ENCODE measurements around the gene COL4A2.
A peak's percentile ranks its signal among the peaks of the same experiment; 100 is the strongest.

COL4A2 gene

DNA sequence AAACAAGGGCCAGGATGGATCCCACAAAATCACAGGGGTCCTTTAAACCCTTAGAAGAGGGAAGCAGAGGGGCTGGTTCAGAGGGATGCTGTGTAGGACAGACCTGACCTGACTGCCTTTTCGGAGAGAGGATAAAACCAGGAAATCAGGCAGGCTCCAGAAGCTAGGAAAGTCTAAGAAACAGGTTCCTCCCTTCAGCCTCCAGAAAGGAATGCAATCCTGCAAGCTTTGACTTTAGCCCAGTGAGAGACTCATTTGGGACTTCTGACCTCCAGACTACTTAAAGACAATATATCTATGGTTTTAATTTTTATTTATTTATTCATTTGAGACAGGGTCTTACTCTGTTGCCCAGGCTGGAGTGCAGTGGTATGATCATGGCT is 249.1 kb downstream of the COL4A2 start:
- H3K27ac ChIP-seq, result peak overlapping the region; percentile 29
- DNase-seq (ENCODE audit: low read depth, low spot score), result no peak

DNA sequence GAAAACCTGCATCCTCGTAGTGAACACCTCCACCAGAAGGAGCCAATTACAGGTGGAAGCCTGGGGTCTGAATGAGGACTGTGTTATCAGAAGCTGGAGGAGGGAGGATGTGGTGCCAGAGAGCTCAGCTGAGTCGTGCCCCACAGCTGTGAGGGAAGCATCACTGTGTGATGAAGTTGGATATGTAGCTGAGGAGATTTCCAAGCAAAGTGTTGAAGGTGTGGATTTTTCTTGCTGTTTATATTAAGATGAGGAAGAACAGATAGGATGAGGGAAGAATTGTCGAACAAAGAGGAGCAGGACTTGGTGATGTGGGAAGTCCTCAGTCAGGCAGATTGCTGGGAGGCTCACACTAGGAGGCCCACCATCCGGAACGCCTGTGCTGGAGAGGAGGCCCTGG is 250.0 kb downstream of the COL4A2 start:
- H3K27ac ChIP-seq, result no peak overlapping the region
- DNase-seq (ENCODE audit: low read depth, low spot score), result no peak

DNA sequence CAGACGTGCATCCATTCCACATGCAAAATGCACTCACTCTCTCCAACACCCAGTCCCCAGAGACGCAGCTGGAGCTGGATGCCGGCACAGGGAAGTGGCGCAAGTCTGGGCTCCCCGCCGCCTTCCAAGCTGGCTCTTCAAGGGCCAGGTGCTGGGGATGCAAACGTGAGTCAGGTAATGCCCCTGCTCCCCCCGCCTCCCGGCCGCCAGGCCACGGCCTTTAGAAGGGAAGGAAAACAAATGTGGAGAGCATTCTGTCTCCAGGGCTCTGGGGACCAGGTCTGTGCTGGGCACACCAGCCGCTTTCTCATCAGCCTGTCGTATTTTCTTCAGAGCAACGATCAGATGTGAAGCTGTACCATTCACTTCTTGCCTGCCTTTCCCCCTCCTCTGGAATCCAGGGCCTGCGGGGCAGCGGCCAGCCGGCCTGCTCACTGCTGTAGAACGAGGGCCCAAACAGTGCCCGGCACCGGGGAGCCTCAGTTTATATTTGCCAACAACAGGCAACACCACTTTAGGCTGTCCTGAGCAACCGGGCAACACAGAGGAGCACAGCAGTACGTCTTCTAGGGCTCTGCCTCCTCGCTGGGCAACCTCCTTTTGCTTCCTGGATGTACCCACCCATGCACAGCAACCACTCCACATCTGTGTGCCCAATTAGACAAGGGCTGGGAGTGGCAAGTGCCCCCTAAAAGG is 250.7 kb downstream of the COL4A2 start:
- no peak for DNase-seq (ENCODE audit: low read depth, low spot score)
- no peak overlapping the region for H3K27ac ChIP-seq

DNA sequence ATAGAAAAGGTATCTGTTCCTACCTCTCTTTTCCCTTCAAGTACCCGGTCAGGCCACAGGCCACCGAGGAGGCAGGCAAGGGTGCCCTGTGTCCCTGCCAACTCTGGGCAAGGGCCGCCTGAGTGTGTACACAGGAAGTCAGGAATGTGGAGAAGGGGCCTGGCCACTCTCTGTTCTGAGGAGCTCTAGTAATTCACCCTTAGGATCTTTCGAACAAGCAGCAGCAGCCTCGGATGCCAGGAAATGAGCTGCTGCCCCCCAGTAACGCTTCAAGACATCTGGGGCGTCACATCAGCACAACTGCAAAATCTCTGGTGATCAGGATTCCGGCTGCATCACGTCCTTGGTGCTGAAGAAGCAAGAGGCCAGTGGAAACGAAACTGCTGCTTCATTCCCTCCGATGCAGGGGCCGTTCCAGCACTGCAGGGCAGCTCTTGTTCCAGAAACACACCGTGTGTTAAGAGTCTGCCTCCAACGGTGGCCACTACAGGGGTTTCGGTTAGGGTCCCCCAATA is 252.4 kb downstream of the COL4A2 start:
- DNase-seq (ENCODE audit: low read depth, low spot score), result no peak
- H3K27ac ChIP-seq, result peak overlapping the region; percentile 69

DNA sequence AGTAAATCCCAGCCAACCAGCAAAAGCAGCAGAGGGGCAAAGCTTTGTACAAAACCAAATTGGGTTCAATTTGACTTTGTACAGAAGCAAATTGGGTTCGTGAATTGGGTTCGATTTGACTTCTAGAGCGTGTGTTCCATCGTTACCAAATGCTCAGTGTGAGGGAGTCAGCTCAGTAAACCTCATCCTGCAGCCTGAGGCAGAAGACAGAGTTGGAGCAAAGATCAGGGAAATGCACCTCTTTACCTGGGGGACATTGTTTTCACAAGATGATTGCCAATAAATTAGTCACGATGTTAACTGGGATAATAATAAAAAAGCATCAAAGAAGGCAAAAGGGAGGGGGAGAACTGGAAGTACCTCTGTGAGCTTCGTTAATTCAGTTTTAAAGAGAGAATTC is 252.9 kb downstream of the COL4A2 start:
- DNase-seq (ENCODE audit: low read depth, low spot score), result no peak
- H3K27ac ChIP-seq, result peak overlapping the region; percentile 69

DNA sequence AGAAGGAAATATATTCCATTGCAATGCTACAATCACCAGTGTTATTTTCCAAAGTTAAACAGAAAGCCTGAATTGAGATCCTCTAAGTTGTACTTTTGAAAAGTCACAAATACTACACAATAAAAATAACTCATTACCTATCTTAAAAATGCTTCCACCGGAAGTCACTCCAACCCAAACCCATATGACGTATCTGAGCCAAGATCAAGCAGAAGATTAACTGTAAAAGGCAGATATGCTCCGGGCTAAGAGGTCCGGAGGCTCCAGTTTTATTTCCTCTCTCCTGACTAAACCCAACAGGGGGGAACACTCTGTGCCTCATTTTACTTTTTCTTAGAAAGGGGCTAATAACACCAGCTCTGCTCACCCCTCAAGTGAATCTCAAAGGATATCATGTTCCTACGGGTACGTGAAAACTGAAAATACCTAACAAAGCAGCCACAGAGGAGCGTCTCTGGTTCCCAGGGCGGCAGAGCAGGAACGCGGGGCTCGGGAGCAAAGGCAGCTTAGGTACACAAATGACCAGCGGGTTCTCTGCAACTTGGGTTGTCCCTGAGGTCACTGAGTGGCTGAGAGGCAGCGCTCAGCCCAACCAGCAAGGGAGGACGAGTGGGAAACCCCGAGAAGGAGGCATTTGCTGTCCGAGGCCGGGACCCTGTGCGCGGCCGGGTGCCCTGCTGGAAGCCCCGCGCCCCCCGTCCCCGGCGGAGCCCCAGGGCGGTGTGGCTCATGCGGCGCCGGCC is 253.7 kb downstream of the COL4A2 start:
- DNase-seq (ENCODE audit: low read depth, low spot score), result no peak
- peak overlapping the region; percentile 69 for H3K27ac ChIP-seq

DNA sequence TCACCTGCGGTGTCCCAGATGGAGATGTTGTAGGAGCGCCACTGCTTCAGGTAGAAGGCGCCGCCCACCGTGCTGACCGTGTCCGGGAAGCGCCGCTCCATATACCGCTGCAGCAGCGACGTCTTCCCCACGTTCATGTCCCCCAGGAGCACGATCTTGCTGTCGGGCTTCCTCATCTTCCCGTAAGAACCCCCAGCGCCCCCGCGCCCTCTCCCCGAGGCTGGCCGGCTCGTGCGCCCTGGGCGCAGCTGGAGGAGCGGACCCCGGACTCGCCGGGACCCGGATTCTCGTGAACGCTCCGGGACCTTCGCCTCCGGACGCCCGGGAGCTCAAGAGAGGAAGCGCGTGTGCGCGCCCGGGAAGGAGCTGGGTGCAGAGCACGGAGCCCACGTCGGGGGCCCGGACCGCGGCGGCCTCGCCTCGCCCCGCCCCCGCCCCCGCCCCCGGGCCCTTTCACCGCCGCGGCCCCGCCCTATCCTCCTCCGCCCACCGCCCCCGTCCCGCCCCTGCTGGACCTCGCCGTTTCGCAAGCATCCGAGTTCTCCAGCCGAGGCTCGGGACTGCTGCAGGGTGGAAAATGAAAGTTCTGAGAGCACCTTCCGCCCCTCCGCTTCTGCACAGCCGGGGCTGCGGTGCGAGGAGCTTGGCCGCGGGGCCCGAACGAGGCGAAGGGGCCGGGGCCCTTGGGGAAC is 254.4 kb downstream of the COL4A2 start, which contains the start of gene RAB20:
Gene RAB20 (minus strand): TSS at position 379 of the 692 bp plus-strand sequence. CDS start 203 bp downstream, at position 176.
- peak within 1 kb of the TSS; percentile 69 for H3K27ac ChIP-seq
- no peak for DNase-seq (ENCODE audit: low read depth, low spot score)

DNA sequence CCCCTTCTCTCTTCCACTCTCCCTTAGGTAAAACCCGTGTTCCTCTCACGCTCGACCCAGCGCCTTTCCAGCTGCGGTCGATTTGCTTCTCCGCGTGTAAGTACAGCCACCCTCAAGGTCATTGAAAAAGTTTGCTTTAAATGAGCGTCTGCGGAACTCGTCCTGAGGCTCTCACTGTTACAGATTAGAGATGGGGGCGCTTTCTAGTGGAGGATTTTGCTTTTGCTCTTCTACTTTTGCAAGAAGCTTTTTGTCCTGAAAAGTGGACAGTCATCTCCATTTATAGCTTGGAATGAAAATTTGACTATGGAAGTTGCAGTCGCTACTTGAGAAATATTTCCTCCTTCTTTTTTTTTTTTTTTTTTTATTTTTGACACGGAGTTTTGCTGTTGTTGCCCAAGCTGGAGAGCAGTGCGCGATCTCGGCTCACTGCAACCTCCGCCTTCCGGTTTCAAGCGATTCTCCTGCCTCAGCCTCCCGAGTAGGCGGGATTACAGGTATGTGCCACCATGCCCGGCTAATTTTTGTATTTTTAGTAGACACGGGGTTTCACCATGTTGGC is 255.0 kb downstream of the COL4A2 start:
- peak overlapping the region; percentile 69 for H3K27ac ChIP-seq
- no peak for DNase-seq (ENCODE audit: low read depth, low spot score)
